ENCODE results near the gene SPOCK1. TPM values are rescaled to one million over a fixed set of nuclear protein-coding genes. Genes with fewer than 3 reads are reported as not detected.

SPOCK1 gene
- total and polyA plus RNA-seq, 4 donors: 0.07 to 0.18 (median 0.17) TPM; not detected in 1

- Histone ChIP-seq H3K27me3 (ENCODE audit: control insufficient read depth in 4 of 4, insufficient read depth in 4 of 4, low read length in 3 of 4) (peaks cover 0 to 6% (median 1%) of the 10 kb centered on the region in 4 donors), H3K4me3 (ENCODE audit: low read depth in 1 of 3, low read length in 3 of 3) (no peak overlapping the region), H3K27ac (ENCODE audit: low read depth in 1 of 2, low read length in 2 of 2) (no peak overlapping the region), H3K9me3 (ENCODE audit: control insufficient read depth in 4 of 4, low read length in 3 of 4) (no peaks in the 10 kb centered on the region), H3K4me1 (ENCODE audit: control insufficient read depth in 4 of 4, insufficient read depth in 4 of 4, low read length in 3 of 4) (no peaks in the 10 kb centered on the region), H3K36me3 (ENCODE audit: control insufficient read depth in 4 of 4, insufficient read depth in 3 of 4, low read depth in 1 of 4, low read length in 3 of 4) (no peaks in the 10 kb centered on the region), H3K9ac (ENCODE audit: low read depth in 1 of 2, low read length in 2 of 2) (no peak overlapping the region)
- TF ChIP-seq HNF4G (IDR thresholded peaks at IDR 0.05) (no peak), TAF1 (conservative IDR thresholded peaks at IDR 0.05) (no peak), FOXA2 (IDR thresholded peaks at IDR 0.05) (no peak), ATF3 (IDR thresholded peaks at IDR 0.05) (no peak), NR2F2 (IDR thresholded peaks at IDR 0.05) (no peak), RXRA (IDR thresholded peaks at IDR 0.05) (no peak)
- DNase-seq (ENCODE audit: low spot score): no peak
- 54% methylated on average over 3 of the region's 3 CpGs for WGBS
Measured at GRCh38 chr5:137466889-137467288, 32.2 kb downstream of the SPOCK1 start.

- peaks cover 0 to 6% (median under 1%) of the 10 kb centered on the region in 4 donors for H3K27me3 ChIP-seq (ENCODE audit: control insufficient read depth in 4 of 4, insufficient read depth in 4 of 4, low read length in 3 of 4)
- 43% methylated on average over 1 of the region's 1 CpG for WGBS
Measured at GRCh38 chr5:137465930-137466329, 33.2 kb downstream of the SPOCK1 start.

More at GRCh38 chr5:137465930-137466329, 33.2 kb downstream of the SPOCK1 start:
- Histone ChIP-seq H3K36me3 (ENCODE audit: control insufficient read depth in 4 of 4, insufficient read depth in 3 of 4, low read depth in 1 of 4, low read length in 3 of 4) (no peaks in the 10 kb centered on the region), H3K9ac (ENCODE audit: low read depth in 1 of 2, low read length in 2 of 2) (no peak overlapping the region), H3K4me3 (ENCODE audit: low read depth in 1 of 3, low read length in 3 of 3) (no peak overlapping the region), H3K27ac (ENCODE audit: low read depth in 1 of 2, low read length in 2 of 2) (no peak overlapping the region), H3K4me1 (ENCODE audit: control insufficient read depth in 4 of 4, insufficient read depth in 4 of 4, low read length in 3 of 4) (no peaks in the 10 kb centered on the region), H3K9me3 (ENCODE audit: control insufficient read depth in 4 of 4, low read length in 3 of 4) (no peaks in the 10 kb centered on the region)
- TF ChIP-seq SP1 (IDR thresholded peaks at IDR 0.05) (no peak), JUND (IDR thresholded peaks at IDR 0.05) (no peak), FOXA2 (IDR thresholded peaks at IDR 0.05) (no peak), REST (IDR thresholded peaks at IDR 0.05) (no peak), NR2F2 (IDR thresholded peaks at IDR 0.05) (no peak), ZBTB33 (IDR thresholded peaks at IDR 0.05) (no peak), MAX (IDR thresholded peaks at IDR 0.05) (no peak), FOXA1 (IDR thresholded peaks at IDR 0.05) (no peak), EGR1 (IDR thresholded peaks at IDR 0.05; ENCODE audit: low read depth in 2 of 2) (no peak), RAD21 (IDR thresholded peaks at IDR 0.05) (no peak), YY1 (IDR thresholded peaks at IDR 0.05) (no peak), ATF3 (IDR thresholded peaks at IDR 0.05) (no peak), CTCF (IDR thresholded peaks at IDR 0.05; ENCODE audit: low read depth, low read length, missing input control) (no peak), RXRA (IDR thresholded peaks at IDR 0.05) (no peak), HNF4G (IDR thresholded peaks at IDR 0.05) (no peak), GABPA (IDR thresholded peaks at IDR 0.05 in 1 of 2, conservative IDR thresholded peaks at IDR 0.05 in 1 of 2) (no peak)
- DNase-seq (ENCODE audit: low spot score): no peak
